ENCODE results near the gene RHBDL1.

DNA sequence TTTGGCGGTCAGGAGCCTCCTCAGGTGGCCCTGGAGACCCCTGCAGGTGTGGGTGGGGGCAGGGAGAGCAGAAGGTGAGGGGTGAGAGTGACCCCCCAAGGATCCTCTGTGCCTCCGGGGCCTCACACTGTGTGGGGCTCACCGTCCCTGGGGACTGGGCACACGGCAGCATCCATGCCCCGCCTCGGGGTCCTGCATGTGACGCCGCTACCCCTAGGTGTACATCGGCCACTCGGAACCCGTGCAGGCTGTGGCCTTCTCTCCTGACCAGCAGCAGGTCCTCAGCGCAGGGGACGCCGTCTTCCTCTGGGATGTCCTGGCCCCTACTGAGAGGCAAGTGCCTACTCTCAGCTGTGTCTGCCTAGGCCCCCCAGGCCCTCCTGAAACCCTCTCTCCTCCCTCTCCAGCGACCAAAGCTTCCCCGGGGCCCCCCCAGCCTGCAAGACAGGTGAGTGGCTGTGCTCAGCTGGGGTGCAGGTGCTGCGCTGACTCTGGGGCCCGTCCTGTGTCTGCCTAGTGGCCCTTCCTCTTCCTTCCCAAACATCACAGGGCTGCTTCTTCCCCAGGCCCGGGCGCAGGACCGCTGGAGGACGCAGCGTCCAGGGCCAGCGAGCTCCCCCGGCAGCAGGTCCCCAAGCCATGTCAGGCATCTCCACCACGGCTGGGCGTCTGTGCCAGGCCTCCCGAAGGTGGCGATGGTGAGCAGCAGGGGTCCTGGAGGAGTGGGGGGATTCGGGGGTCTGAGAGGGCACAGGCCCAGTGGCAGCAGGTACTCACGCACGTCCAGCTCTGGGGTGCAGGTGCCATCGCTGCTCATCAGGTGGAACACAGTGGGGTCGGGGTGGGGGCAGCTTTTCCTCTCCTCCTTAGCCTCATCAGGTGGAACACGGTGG, 16.5 kb upstream of the RHBDL1 start:
- TF ChIP-seq, protein P1, sequence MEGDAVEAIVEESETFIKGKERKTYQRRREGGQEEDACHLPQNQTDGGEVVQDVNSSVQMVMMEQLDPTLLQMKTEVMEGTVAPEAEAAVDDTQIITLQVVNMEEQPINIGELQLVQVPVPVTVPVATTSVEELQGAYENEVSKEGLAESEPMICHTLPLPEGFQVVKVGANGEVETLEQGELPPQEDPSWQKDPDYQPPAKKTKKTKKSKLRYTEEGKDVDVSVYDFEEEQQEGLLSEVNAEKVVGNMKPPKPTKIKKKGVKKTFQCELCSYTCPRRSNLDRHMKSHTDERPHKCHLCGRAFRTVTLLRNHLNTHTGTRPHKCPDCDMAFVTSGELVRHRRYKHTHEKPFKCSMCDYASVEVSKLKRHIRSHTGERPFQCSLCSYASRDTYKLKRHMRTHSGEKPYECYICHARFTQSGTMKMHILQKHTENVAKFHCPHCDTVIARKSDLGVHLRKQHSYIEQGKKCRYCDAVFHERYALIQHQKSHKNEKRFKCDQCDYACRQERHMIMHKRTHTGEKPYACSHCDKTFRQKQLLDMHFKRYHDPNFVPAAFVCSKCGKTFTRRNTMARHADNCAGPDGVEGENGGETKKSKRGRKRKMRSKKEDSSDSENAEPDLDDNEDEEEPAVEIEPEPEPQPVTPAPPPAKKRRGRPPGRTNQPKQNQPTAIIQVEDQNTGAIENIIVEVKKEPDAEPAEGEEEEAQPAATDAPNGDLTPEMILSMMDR (IDR thresholded peaks at IDR 0.05 in 2 of 3, conservative IDR thresholded peaks at IDR 0.05 in 1 of 3; ENCODE audit: borderline replicate concordance in 1 of 3, insufficient read depth in 1 of 3, low read depth in 2 of 3, low read length in 2 of 3) = no peak
- TF ChIP-seq POLR2A (IDR thresholded peaks at IDR 0.05; ENCODE audit: borderline replicate concordance, extremely low read depth, insufficient read depth, insufficient read length) (no peak), EZH2 (IDR thresholded peaks at IDR 0.05) (no peak), RAD21 (IDR thresholded peaks at IDR 0.05; ENCODE audit: low read depth) (no peak), POLR2AphosphoS5 (IDR thresholded peaks at IDR 0.05; ENCODE audit: low read depth, low read length) (no peak), SIN3A (IDR thresholded peaks at IDR 0.05; ENCODE audit: low read depth) (no peak), EZH2phosphoT487 (IDR thresholded peaks at IDR 0.05; ENCODE audit: borderline replicate concordance) (no peak), ZBTB33 (IDR thresholded peaks at IDR 0.05; ENCODE audit: extremely low read depth, insufficient replicate concordance, low read length) (no peak), MAX (IDR thresholded peaks at IDR 0.05) (no peak)

Measured in HCT116 (cell line).